HG03039 (cell line): ENCODE results near the gene ANKRD63.

Experiments used
- ATAC-seq: cut with Tn5 transposase; IDR thresholded peaks from one replicate; pipeline ENCODE4 v1.9.1; 2021; ENCODE audit warnings: mild to moderate bottlenecking, moderate library complexity; ENCODE audit not compliant: unreplicated experiment

ANKRD63 gene

DNA sequence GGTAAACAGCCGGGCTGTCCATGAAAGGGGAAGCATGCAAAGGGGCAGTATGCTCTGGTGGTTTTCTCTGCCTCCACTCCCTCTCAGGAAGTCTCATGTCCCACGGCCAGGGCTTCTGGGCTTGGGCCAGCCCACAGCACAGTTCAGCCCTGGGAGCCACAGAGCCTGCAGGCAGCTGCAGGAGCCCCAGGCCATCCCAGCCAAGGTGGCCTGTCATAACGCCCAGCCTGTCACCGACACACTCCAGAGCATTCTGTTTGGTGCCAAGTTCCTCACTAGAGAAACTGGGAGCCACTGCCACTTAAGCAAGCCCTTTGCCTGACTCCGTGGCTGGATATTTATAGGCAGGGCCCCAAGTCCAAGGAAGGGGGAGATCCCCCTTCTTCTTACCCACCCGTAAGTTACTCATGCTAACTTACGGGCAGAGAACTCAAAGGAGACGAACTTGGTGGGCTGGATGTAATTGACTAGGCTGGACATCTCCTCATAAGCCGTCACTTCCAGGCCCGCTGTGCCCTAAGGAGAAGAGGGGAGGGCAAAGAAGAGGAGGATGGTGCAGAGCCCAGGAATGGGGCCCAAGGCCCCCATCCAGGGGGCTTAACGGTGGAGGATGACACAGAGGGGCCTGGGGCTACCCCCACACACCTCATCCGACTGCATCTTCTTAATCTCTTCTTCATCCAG lies 13.2 kb upstream of the ANKRD63 start:
- no peak for ATAC-seq

DNA sequence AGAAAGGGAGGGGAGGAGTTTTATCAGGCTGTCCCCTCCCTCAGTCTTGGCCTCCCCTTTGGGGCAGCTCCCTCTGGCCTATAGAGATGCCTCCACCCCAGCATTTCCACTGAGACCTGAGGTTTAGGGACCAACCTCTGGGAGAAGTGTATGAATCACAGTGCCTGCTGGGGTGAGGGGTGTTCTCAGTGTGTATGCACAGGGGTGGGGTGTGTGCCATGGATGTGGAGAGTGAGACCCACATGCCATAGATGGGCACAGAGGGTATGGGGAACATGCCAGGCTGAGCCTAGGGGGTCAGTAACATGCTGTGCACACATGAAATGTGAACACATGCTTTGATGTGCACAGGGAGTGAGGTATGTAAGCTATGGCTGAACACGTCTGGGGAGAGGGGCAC lies 12.4 kb upstream of the ANKRD63 start:
- no peak for ATAC-seq

DNA sequence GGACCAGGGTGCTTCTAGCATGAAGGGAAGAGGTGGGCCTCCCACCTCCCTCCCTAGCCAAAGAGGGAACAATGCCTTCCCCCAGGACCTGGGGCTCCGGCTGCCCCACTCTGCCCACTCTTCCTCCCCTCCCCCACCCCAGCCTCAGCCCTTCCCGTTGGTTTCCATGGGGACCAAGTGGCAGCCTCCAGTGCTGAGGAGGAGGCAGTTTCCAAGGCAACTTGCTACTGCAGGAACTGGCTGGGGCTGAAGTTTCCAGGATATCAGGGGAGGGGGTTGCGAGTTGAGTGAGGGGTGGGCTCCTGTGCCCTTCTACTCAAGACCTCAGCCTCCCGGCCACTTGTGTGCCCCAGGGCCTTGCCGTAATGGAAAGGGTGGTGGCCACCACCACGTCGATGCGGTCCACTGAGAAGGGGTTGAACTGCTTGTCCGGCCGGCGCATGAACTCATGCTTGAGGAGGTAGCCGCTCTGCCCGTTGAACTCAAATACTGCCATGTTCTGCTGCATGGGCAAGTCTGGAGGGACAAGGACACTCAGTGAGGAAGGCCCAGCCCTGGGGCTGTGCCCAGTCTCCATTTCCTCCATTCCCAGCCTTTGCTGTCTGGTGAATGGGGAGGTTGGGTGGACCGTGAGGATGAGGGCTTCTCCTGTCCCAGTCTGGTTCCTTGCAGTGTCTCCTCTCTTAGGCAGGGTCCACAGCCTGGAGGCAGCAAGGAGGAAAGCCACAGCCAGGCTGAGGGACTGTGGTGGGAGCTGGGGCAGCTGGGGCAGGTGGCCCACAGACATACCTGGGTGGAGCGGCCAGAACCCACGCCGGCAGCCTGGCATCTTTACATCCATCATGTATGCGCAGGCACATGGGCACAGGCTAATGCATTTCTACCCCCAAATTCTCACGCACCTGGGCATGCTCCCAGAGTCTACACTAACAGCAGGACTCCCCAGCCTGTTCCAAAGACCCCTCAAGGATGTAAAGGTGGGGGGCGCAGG lies 11.3 kb upstream of the ANKRD63 start:
- ATAC-seq, result no peak

DNA sequence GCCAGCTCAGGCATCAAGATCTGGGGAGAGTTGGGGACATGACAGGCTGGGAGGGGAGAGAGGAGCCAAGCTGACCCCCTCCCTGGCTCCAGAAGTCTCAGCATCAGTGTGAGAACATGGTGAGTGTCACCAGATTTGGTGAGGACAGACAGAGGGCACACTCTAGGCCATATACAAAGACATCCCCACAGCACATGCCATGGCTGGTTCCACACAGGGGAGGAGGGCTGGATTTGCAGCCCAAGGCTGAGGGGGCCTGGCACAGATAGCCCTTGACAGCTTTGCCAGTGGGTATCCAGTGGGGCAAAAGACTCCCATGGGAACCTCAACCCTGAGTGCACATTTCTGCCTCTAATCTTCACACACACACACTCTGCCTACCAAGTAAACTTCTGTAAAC lies 10.1 kb upstream of the ANKRD63 start:
- ATAC-seq, result no peak

DNA sequence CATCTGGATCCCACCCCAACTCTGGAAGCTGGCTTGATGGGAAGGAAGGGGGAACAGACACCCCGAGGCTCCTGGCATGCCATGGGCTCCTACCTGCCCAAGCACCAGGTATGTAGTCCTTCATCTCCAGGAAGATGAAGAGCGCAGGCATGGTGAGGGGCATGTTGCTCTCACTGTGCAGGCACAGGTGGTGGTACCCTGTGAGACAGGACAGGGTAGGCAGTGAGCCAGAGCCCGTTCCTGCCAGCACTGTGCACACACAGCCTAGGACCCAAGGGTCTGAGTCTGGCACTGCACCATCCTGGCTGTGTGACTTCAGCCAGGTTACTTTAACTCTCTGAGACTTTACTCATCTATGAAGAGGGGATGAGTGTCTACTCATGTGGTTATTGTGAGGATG lies 9.4 kb upstream of the ANKRD63 start:
- ATAC-seq, result no peak

DNA sequence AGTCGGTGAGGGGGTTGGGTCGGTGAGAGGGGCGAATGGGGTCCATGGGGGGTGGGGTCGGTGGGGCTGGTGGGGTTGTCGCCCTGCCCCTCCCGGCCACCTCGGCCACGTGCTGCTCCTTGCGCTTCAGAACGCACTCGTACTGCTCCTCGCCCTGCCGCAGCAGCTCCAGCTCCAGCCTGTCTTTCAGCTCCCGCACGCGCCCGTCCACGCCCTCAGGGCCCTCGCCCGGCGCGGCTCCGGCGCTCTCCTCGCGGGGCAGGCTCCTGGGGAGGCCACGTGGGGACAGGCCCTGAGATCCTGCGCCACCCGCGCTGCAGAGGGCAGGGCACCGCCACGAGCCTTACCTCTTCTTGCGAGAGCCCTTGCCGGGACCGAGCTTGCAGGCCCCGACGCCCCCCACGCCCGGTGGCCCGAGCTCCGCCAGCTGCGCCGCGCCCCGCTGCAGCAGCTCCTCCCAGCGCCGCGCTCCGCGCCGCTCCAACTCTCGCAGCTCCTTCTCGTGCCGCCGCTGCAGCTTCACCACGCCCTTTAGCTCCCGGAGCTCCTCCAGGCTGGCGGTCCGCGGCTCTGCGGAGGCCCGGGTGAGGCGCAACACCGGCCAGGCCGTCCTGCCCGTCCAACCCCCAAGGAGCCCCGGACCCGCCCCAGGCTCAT lies 8.2 kb upstream of the ANKRD63 start:
- no peak for ATAC-seq

DNA sequence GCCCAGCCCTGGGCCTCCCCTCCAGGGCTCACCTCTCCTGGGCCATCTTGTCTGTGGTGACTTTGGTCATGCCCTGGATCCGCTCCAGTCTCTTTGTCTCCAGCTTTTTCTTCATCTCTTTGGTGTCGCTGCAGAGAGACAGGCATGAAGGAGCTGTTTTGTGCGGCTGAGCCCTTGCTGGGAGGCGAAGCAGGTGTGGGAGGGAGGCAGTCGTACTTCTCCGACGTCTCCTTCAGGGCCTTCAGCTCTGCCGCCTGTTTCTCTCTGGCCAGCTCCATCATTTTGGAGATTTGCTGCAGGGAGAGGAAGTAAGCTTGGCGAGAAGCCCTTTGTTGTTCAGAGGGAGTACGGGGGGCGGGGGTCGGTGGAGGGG lies 7.7 kb upstream of the ANKRD63 start:
- no peak for ATAC-seq

DNA sequence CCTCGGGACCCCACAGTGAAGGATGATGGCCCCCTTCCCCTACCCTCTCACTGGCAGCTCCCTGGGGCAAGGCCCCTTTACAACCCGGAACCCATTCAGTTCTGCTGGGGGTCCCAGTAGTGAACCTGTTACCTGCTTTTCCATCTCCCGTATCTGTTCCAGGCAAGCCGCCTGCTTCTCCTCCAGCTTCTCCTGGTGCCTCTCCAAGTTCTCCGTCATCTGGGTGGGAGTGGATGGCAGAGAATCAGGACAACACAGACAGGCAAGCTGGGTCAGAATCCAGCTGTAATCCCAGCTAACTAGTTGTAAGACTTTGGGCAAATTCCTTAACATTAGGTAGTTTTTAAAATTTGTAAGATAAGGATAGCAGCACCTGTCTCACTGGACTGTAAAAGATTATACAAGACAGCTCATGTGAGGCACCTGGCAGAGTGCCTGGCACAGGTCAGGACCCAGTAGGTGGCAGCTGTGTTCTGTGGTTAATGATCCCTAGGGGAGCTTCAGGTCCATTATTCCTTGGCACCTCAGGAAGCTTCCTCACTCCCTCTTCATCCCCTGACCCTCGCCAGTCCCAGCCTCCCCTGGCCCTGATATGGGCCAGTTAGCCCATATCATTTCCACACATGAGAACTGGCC lies 6.4 kb upstream of the ANKRD63 start:
- ATAC-seq, result no peak

DNA sequence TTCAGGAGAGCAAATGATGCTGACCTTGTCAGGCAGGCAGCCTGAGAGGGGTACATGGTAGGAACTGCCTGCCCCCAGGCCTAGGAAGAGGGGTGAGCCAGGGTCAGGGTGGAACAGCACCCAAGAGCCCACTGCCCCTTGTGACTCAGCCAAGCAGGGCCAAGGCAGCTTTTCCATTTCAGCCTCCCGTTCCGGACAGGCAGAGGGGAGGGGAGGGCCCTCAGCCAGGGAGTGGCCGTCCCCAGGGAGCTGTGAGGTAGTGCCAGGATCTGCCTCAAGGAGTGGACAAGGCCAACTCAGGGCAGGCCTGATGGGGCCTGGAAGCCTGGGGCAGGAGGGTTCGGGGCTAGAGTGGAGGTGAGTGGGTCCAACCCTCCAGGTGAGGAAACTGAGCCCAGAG lies 5.1 kb upstream of the ANKRD63 start:
- ATAC-seq, result no peak

DNA sequence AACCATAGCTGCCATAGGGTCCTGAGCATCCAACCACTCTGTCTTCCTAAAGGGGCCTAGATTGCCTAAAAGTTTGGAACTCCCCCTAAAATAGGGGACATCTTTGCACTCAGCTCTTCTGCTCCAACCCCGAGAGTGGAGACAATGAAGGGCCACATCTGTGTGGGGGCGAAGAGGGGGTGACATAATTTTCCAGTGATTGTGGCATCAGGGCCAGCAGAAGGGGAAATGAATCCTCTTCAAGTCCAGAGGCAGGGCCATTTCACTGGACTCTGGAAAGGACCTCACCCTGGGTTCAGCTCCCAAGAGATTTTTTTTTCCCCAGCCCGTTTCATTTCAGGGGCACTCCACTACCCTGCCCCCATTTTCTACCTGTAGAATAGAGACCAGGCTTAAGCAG lies 4.6 kb upstream of the ANKRD63 start:
- no peak for ATAC-seq

DNA sequence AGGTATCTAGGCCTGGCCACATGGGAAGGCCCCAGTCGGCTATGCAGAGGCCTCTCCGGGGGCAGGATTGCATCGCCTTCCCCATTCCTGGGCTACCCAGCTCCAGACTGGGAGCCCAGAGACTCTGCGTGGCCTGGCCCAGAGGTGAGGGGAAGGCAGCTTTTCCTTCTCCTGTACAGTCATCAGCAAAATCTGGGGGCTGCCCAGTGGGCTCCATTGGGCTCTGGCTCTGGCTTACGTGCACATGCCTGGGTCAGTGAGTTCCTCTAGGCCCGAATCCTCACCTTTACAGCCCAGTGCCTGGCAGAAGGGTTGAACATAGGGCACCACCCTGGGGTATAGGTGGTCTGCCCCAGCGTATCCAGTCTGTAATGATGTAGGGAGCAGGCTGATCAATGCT lies 3.9 kb upstream of the ANKRD63 start:
- ATAC-seq, result no peak

DNA sequence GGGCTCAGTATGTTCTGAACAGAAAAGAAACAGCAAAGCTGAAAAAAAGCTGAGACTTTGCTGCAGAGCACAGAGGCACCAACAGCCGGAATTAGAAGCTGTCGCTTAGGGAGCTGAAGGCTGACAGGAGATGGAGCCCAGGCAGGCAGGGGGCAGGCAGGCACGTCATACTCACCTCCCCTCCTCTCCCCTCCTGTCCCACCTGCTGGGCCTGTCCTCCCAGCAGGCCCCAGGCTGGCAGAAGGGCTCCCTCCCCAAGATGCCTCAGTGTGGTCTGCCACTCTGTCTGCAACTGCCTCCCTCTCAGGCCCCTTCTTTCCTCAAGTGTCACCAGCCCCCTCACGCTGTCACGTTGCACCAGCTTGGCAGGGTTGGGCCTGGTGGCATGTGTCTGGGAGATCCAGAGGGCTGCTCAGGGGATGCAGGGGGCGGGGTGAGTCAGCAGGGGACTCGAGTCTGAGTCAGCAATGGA lies 3.2 kb upstream of the ANKRD63 start:
- no peak for ATAC-seq

DNA sequence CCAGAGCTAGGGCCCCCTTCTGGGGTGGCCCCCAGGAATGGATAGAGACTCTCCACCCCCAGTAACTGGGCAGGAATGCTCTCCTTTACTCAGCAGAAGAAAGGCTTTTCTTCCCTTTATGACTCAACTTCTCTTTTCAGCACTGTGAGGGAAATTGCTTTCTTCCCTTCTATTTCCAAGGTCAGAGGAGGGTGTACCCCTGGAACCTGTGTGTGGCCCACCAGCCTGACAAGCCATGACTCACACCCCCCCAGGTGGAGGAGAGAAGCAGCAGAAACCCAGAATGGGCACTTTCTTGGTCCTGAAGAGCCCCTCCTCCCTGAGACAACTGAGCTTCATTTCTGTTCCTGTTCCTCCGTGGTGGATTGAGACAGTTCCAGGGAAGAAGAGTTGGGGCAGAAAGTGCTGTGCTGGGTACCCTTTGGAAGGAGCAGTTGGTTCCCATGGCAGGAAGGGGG lies 2.7 kb upstream of the ANKRD63 start:
- ATAC-seq, result no peak

DNA sequence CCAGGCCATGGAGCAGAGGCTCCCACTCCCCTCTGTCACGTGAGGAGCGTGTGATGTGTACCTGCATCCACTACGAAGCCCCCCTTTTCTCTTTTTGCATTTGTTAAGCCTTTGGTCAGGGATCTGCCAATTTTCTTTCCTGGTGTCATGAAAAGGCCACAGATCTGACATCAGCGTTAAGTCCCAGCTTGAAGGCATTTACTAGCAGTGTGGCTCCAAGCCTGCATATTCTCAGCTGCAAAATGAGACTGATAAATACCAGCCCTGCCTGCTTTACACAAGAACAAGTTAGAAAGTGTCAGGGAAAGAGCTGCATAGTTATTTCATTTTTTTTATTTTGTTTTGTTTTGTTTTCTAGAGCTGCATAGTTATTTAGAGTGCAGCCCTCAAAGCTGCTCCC lies 2.3 kb upstream of the ANKRD63 start:
- ATAC-seq, result no peak

DNA sequence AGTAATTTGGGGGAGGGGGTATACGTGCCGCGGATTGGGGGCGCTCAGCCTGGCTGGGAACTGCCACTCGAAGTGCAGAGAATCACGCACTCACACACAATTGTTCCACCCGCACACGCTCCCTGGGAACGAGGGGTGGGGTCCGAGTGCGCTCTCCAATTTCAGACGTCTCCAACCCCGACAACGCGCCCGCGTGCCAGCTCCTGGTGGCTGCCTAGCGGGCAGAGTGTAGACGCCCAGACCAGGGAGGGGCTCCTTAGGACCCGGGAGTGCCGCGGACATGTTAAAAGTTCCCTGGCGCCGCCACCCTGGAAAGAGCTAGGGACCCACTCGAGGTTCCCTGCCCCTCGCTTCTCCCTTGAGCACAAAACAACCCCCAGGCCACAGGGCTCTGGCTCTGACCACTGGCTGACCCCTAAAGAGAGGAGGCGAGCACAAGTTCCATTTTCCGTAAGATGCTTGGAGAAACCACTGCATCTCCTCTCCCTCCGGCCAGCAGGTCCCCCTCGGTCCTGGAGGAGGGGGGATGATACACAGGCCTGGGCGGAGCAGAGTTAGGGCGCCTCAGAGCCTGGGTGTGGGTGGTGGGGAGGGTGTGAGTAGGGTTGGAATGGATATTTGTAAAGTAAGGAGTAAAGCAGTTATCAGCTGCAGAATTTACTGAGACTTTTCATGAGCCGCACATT lies 894 bp upstream of the ANKRD63 start:
- ATAC-seq, result no peak

DNA sequence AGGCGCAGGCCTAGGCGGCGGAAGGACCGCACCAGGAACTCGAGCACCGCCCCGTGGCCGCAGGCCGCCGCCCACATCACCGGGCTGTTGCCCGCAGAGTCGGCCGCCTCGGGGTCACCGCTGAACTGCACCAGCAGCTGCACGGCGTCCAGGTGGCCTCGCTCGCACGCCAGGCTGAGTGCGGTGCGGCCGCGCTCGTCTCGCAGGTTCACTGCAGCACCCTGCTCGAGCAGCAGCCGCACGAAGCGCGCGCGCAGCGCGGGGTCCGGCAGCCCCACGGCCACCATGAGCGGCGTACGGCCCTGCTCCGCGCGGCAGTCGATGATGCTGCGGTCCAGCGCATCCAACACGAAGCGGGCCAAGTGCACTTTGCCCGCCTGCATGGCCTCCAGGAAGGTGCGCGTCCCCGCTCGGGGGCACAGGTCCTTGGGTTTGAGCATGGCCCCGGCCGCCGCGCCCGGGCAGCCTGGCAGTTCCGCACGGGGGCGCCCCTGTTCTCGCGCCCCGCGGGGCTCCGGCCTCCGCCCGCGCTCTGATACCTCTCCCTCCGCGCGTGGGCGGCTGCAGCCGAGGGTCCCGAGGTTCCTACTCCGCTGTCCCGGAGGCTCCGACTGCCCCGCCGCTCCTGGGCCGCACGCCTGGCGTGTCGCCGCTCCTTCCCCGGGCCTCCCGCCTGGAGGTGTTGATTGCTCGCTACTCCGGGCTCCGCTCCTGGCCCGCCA lies 556 bp downstream of the ANKRD63 start:
- no peak for ATAC-seq

DNA sequence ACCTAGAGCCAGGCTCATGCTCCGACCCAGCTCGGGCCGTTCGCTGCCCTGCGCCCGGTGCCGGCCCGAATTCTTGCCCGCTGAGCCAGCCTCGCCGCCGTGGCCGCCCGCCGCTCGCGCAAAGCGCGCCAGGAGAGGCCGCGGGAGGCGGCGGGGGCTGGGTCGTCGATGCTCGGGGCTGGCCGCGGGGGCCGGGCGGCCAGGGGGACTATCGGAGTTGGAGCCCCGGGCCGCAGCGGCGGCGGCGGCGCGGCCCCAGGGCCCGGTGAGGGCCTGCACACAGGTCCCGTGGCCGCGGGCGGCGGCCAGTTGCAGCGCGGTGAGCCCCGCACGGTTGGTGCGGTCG lies 1.1 kb downstream of the ANKRD63 start:
- no peak for ATAC-seq

DNA sequence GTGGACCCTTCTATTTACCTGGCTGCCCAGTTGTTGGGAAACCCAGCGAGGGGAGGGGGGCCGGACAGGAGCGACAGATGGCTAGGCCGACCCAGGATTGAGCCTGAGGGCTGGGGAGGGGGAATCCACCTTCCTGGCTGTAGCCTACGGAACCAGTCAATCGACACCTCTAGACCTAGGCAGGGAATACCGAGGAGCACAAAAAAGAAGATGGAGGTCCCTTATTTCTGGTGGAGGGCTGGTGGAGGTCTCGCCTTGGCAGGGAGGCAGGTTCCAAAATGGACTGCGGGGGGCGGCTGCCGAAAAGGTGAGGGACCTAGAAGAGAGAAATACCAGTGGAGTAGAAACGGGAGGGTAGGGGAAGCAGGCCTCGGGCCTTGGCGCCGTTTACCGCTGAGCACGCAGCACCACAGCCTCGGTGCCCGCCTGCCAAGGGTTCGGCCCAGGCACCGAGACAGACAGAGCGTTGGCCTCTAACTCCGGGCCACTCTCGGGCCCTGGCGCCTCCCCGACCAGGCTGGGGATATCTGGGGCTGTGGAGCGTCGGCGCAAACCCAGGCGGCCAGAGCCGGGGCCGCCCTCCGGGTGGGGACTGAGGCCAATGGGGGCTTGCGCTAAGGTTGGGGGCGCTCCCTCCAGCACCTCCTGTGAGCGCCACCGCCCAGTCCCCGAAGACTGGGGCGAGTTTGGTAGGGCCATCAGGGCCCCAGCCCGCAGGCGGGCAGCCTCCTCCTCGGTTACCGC lies 1.6 kb downstream of the ANKRD63 start:
- no peak for ATAC-seq
